Endothelial cell of umbilical vein (primary cell): ENCODE measurements around the gene FHIT. TPM values are rescaled to one million over a fixed set of nuclear protein-coding genes. Genes with fewer than 3 reads are reported as not detected.

Experiments
- BruUV-seq: library from RNA; stranded (reverse); fragments of 400-500 nt; replicated peaks from 2 replicates; lab custom pipeline; 2021; lab: Mats Ljungman, UMichigan
- CTCF ChIA-PET: fragments of 300-600, 350-600 bp; sonication (Branson Sonifier 250); formaldehyde crosslinking; loops from one replicate; lab custom pipeline; 2021; ENCODE audit warnings: antibody characterized with exemption, inconsistent platforms; lab: Charles Lee
- POLR2A ChIA-PET: fragments of 300-600, 350-600 bp; sonication (Branson Sonifier 250); formaldehyde crosslinking; loops from one replicate; lab custom pipeline; 2021; ENCODE audit warnings: antibody characterized with exemption, inconsistent platforms; lab: Charles Lee
- DNase-seq: peaks from one replicate; pipeline ENCODE4 v3.0.0-alpha.2; 2011; ENCODE audit warnings: low read depth, low spot score
- FAIRE-seq: peaks from 2 replicates; lab custom pipeline; 2011; peaks lifted over from hg19 to GRCh38; lab: Jason Lieb, UNC
- H2AFZ ChIP-seq: 2 replicates; pipeline ENCODE4 v1.6.0; 2012; ENCODE audit warnings: low read depth, low read length, control low read depth, inconsistent platforms
- H3K27ac ChIP-seq: 2 replicates; pipeline ENCODE4 v1.5.1; 2011; ENCODE audit warnings: low read depth, mild to moderate bottlenecking, control low read depth, low read length, moderate library complexity; ENCODE audit not compliant: insufficient read depth
- H3K27me3 ChIP-seq, 2 experiments: 2 replicates each; pipeline versions ENCODE4 v1.6.0 to v1.6.1; 2011; ENCODE audit warnings: low read length in 2 of 2, mixed read lengths in 1 of 2; ENCODE audit not compliant: control insufficient read depth in 2 of 2, insufficient read depth in 2 of 2
- H3K36me3 ChIP-seq, 2 experiments: 2 replicates in 1 of 2; 3 replicates in 1 of 2; pipeline ENCODE4 v1.5.1; 2011; ENCODE audit warnings: low read length in 2 of 2, mild to moderate bottlenecking in 1 of 2, moderate library complexity in 1 of 2; ENCODE audit not compliant: control insufficient read depth in 2 of 2, insufficient read depth in 2 of 2; ENCODE audit errors: extremely low read depth in 1 of 2
- H3K4me1 ChIP-seq: 3 replicates; pipeline ENCODE4 v1.5.1; 2011; ENCODE audit warnings: mild to moderate bottlenecking, low read length; ENCODE audit not compliant: control insufficient read depth, insufficient read depth; ENCODE audit errors: extremely low read depth
- H3K4me2 ChIP-seq: 2 replicates; pipeline ENCODE4 v1.6.1; 2011; ENCODE audit warnings: low read length, control low read depth, mixed read lengths; ENCODE audit not compliant: insufficient read depth
- H3K4me3 ChIP-seq, 3 experiments: fragments of 200-600 bp in 1 of 3; sonication (generic), shearing (Covaris generic) in 1 of 3; replicated peaks in 1 of 3; 2 replicates each; pipeline ENCODE4 v1.5.1; 2011 to 2016; ENCODE audit warnings: control low read depth in 3 of 3, low read length in 3 of 3, mild to moderate bottlenecking in 2 of 3, inconsistent platforms in 1 of 3, low read depth in 1 of 3, moderate library complexity in 1 of 3; ENCODE audit not compliant: insufficient read depth in 1 of 3
- H3K79me2 ChIP-seq: 2 replicates; pipeline ENCODE4 v1.6.0; 2012; ENCODE audit warnings: low read length, inconsistent platforms; ENCODE audit not compliant: control insufficient read depth, insufficient read depth
- H3K9ac ChIP-seq: replicated peaks from 2 replicates; pipeline ENCODE3; 2011; ENCODE audit warnings: low read length, control low read depth; ENCODE audit not compliant: insufficient read depth; ENCODE audit errors: extremely low read depth
- H3K9me1 ChIP-seq: replicated peaks from 3 replicates; pipeline ENCODE4 v1.6.0; 2011; ENCODE audit warnings: mild to moderate bottlenecking, low read length; ENCODE audit not compliant: control insufficient read depth, insufficient read depth; ENCODE audit errors: extremely low read depth
- H3K9me3 ChIP-seq: replicated peaks from 2 replicates; pipeline ENCODE4 v1.5.1; 2012; ENCODE audit warnings: low read length, inconsistent platforms; ENCODE audit not compliant: control insufficient read depth, insufficient read depth
- H4K20me1 ChIP-seq: replicated peaks from 2 replicates; pipeline ENCODE3; 2011; ENCODE audit warnings: mild to moderate bottlenecking, low read length; ENCODE audit not compliant: control insufficient read depth, insufficient read depth; ENCODE audit errors: extremely low read depth
- CTCF ChIP-seq, 2 donors: IDR thresholded peaks; 1 replicate in 1 of 2; 2 replicates in 1 of 2; pipeline ENCODE4 v1.5.1; 2011; ENCODE audit warnings: low read length in 2 of 2, mild to moderate bottlenecking in 2 of 2, moderate library complexity in 2 of 2, control low read depth in 1 of 2, inconsistent platforms in 1 of 2, low read depth in 1 of 2; ENCODE audit not compliant: insufficient read depth in 1 of 2; ENCODE audit errors: extremely low read depth in 1 of 2
- EZH2 ChIP-seq: IDR thresholded peaks from 2 replicates; pipeline ENCODE4 v1.6.1; 2012; ENCODE audit warnings: borderline replicate concordance, low read depth, mild to moderate bottlenecking, moderate library complexity, low read length, inconsistent platforms; ENCODE audit not compliant: severe bottlenecking
- FOS ChIP-seq: IDR thresholded peaks from 2 replicates; pipeline ENCODE4 v1.6.1; 2011; ENCODE audit warnings: mild to moderate bottlenecking, low read length, moderate library complexity, borderline replicate concordance; ENCODE audit not compliant: insufficient read depth
- GATA2 ChIP-seq: IDR thresholded peaks from 2 replicates; pipeline ENCODE4 v1.7.0; 2011; ENCODE audit warnings: low read depth, mild to moderate bottlenecking, moderate library complexity, mixed read lengths, low read length; ENCODE audit not compliant: insufficient read length, insufficient read depth
- JUN ChIP-seq: IDR thresholded peaks from 2 replicates; pipeline ENCODE4 v1.6.1; 2011; ENCODE audit warnings: borderline replicate concordance, low read depth; ENCODE audit not compliant: insufficient read length, insufficient read depth
- MYC ChIP-seq: IDR thresholded peaks from one replicate; pipeline ENCODE4 v1.6.1; 2011; ENCODE audit warnings: mild to moderate bottlenecking, low read depth, low read length
- POLR2A ChIP-seq: IDR thresholded peaks from 2 replicates; pipeline ENCODE4 v1.6.1; 2012; ENCODE audit warnings: low read depth, mild to moderate bottlenecking, control low read depth, low read length
- POLR2AphosphoS5 ChIP-seq: IDR thresholded peaks from 2 replicates; pipeline ENCODE4 v1.6.1; 2012; ENCODE audit warnings: low read depth, mild to moderate bottlenecking, control low read depth, low read length, moderate library complexity; ENCODE audit not compliant: insufficient read depth
- dilution Hi-C: fragments of 300-500 bp; cut with MboI; formaldehyde crosslinking; loops from one replicate; pipeline ENCODE4 v1.15.0; 2019; ENCODE audit warnings: low sequenced_read_pairs; ENCODE audit not compliant: extremely low pct_ligation_motif_present
- intact Hi-C: fragments of 100-400 bp; cut with micrococcal nuclease; formaldehyde crosslinking; loops from one replicate; pipeline ENCODE4 v1.10.0; 2022
- polyA plus RNA-seq, 4 experiments: library from polyadenylated mRNA; depleted of rRNA in 3 of 4; stranded (reverse) in 3 of 4; unstranded in 1 of 4; fragments of >200 nt; gene quantifications; 2 replicates each; pipeline versions ENCODE4 v1.2.1 to v1.2.3, GENCODE V29; 2011 to 2012; ENCODE audit warnings: missing spikeins in 1 of 4
- total RNA-seq: library from RNA; stranded (reverse); gene quantifications from 2 replicates; pipeline ENCODE4 v1.2.3, GENCODE V29; 2021
- TF ChIP-seq, protein P1 (sequence below): IDR thresholded peaks from 2 replicates; pipeline ENCODE4 v1.6.1; 2011; ENCODE audit not compliant: insufficient read depth, insufficient read length

The FHIT gene
- total and polyA plus RNA-seq, 2 donors (not counting 3 experiments of a cell fraction or from before 2014, with no cell fraction given) = 0.47 to 2.2 TPM

DNA sequence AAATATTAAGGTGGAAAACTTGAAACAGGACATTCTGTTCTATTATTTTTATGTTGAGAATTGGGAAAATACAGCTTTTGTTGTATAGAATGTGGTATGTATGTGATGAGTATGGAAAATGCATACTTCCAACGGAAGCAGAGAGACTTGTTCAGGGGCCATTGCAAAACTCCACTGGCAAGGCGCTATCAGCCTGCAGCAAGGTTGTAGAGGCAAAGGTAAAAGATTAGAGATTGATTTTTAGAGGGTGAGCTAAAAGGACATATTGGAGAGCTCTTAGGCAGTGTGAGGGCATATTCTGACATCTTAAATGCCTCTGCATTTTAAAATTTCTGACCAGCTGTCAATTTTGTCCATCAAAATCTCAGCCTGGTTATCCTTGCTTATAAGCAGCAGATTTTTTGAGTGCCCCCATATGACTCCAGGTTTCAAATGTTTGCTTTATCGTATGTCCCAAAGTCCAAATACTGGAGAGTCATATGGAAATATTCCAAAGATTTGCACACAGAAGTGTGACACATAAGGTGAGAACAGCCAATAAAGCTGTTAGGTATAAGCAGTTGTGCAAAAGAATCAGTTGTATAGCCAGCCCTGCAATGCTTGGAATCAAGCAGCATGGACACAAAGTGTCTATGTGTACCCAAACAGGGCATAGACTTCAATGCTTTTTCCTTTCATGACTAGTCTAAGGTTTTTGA, 829.4 kb downstream of the FHIT start:
- no peaks in the 10 kb centered on the region for H3K27me3 ChIP-seq
- no peak overlapping the region for H3K9ac ChIP-seq
- CTCF ChIA-PET = no interaction called here
- no peaks in the 10 kb centered on the region for H3K79me2 ChIP-seq
- no peaks in the 10 kb centered on the region for H3K4me1 ChIP-seq
- intact Hi-C loops = no loop called here
- no TSS peak for BruUV-seq
- FAIRE-seq = no peak
- H3K4me3 ChIP-seq = no peak overlapping the region
- TF ChIP-seq, protein P1, sequence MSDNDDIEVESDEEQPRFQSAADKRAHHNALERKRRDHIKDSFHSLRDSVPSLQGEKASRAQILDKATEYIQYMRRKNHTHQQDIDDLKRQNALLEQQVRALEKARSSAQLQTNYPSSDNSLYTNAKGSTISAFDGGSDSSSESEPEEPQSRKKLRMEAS = no peak
- no peak for TF ChIP-seq CTCF (IDR thresholded peaks at IDR 0.05; ENCODE audit: extremely low read depth in 1 of 2, insufficient read depth in 1 of 2, low read depth in 1 of 2, low read length in 2 of 2)
- no peak for TF ChIP-seq JUN
- TF ChIP-seq POLR2A = no peak
- TF ChIP-seq EZH2 = no peak
- TF ChIP-seq GATA2 = no peak
- TF ChIP-seq FOS = no peak
- no peak for TF ChIP-seq MYC
- no peak for TF ChIP-seq POLR2AphosphoS5
- H3K9me1 ChIP-seq = no peaks in the 10 kb centered on the region
- POLR2A ChIA-PET = no interaction called here
- no peak overlapping the region for H2AFZ ChIP-seq
- no peaks in the 10 kb centered on the region for H3K9me3 ChIP-seq
- H3K4me2 ChIP-seq = no peak overlapping the region
- DNase-seq = no peak
- no peak overlapping the region for H3K27ac ChIP-seq
- no peaks in the 10 kb centered on the region for H3K36me3 ChIP-seq
- dilution Hi-C loops = no loop called here
- no peaks in the 10 kb centered on the region for H4K20me1 ChIP-seq
